Naive B cell (primary cell): ENCODE measurements around the gene GRK5. TPM values are rescaled to one million over a fixed set of nuclear protein-coding genes. Genes with fewer than 3 reads are reported as not detected.

Source experiments
- ATAC-seq, 2 donors: fragments of 150-1000 bp; cut with Tn5 transposase; 2 replicates each; pipeline ENCODE4 v1.10.0; 2021; ENCODE audit warnings: low read depth in 2 of 2, mild to moderate bottlenecking in 2 of 2, moderate library complexity in 2 of 2
- DNase-seq: peaks from one replicate; pipeline ENCODE4 v3.0.0; 2022
- H3K27ac Mint-ChIP-seq, 6 donors: one replicate each; pipeline ENCODE4 v1.8.0; 2020 to 2022; ENCODE audit warnings: mild to moderate bottlenecking in 6 of 6, mixed read lengths in 6 of 6, moderate library complexity in 5 of 6, inconsistent platforms in 2 of 6
- H3K27me3 Mint-ChIP-seq, 3 donors: one replicate each; pipeline ENCODE4 v1.8.0; 2021 to 2022; ENCODE audit warnings: mixed read lengths in 3 of 3, mild to moderate bottlenecking in 1 of 3
- H3K36me3 Mint-ChIP-seq, 2 donors: one replicate each; pipeline ENCODE4 v1.8.0; 2020 to 2022; ENCODE audit warnings: mixed read lengths in 2 of 2, inconsistent platforms in 1 of 2, mild to moderate bottlenecking in 1 of 2
- H3K4me1 Mint-ChIP-seq, 3 donors: one replicate each; pipeline ENCODE4 v1.8.0; 2020 to 2022; ENCODE audit warnings: mixed read lengths in 3 of 3, inconsistent platforms in 1 of 3, mild to moderate bottlenecking in 1 of 3, moderate library complexity in 1 of 3
- H3K4me3 Mint-ChIP-seq, 8 donors: one replicate each; pipeline ENCODE4 v1.8.0; 2020 to 2022; ENCODE audit warnings: mild to moderate bottlenecking in 8 of 8, mixed read lengths in 8 of 8, moderate library complexity in 8 of 8, inconsistent platforms in 2 of 8
- H3K9me3 Mint-ChIP-seq, 7 donors: one replicate each; pipeline ENCODE4 v1.8.0; 2020 to 2022; ENCODE audit warnings: mixed read lengths in 7 of 7, mild to moderate bottlenecking in 5 of 7, inconsistent platforms in 2 of 7, moderate library complexity in 1 of 7
- polyA plus RNA-seq, 6 donors: library from polyadenylated mRNA; unstranded; fragments of 300-500 nt; fragmentation: Illumina TruSeq; gene quantifications; one replicate each; pipeline ENCODE4 v1.2.3, GENCODE V29; 2021; ENCODE audit warnings: low read depth in 6 of 6

The GRK5 gene
- polyA plus RNA-seq, 6 donors from 2014 or later = 7.2 to 24.6 (median 13.7) TPM

GRCh38 chr10:119498889-119499676 is 291.7 kb downstream of the GRK5 start:
- H3K4me1 Mint-ChIP-seq = peaks cover 8 to 25% (median 17%) of the 10 kb centered on the region in 3 donors
- ATAC-seq (no peak), DNase-seq (no peak)
- no peaks in the 10 kb centered on the region for H3K27me3 Mint-ChIP-seq
- no peak overlapping the region for H3K27ac Mint-ChIP-seq
- no peaks in the 10 kb centered on the region for H3K36me3 Mint-ChIP-seq
- no peak overlapping the region for H3K4me3 Mint-ChIP-seq
- H3K9me3 Mint-ChIP-seq = no peaks in the 10 kb centered on the region

DNA sequence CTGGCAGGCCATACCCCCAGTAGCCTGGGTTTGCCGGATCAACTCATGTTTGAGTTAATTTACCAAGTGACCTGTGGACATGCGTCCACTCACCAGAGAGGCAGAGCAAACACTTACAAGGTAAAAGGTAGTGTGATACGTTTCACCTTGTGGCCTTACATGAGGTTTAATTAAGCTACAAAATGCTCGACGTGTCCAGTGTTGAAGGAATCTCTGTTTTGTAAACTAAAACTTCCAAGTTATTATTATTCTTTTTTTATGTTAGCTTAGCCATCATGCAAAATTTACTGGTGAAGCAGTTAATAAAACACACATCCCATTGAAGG is 292.3 kb downstream of the GRK5 start:
- H3K36me3 Mint-ChIP-seq = no peaks in the 10 kb centered on the region
- no peaks in the 10 kb centered on the region for H3K27me3 Mint-ChIP-seq
- no peak overlapping the region for H3K27ac Mint-ChIP-seq
- H3K4me1 Mint-ChIP-seq = peaks cover 8 to 25% (median 17%) of the 10 kb centered on the region in 3 donors
- H3K9me3 Mint-ChIP-seq = no peaks in the 10 kb centered on the region
- DNase-seq (no peak), ATAC-seq (no peak)
- H3K4me3 Mint-ChIP-seq = no peak overlapping the region

DNA sequence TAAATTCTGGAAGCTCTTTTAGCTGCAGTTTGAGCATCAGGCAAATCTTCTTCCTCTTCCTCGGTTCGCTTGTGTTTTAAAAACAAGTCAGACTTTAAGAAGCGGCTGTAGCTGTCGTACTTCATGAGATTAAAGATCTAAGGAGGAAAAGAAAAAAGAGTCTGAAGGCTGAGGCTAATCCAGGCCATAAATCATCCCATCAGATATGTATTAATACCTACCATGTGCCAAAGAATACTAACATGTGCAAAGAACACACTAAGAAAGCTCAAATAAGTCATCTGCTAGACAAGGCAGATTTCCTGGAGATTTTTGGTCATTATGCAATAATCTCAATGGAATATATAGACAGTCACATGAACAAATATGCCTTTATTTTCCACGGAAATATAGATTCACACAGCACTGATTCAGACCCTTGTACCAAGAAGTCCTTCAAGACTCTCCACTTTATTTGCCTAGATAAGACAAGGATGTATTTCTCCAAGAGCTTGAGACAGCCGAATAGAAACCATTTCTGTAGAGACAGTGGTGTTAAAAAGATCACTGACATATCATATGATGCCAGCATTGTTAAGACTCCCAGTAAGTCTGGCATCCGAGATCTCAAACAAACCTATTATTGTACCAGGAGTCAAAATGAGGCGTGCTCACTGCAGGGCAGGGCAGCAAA is 292.9 kb downstream of the GRK5 start:
- Mint-ChIP-seq H3K4me1 (peaks cover 8 to 25% (median 17%) of the 10 kb centered on the region in 3 donors), H3K9me3 (no peaks in the 10 kb centered on the region), H3K27ac (no peak overlapping the region), H3K27me3 (no peaks in the 10 kb centered on the region), H3K36me3 (no peaks in the 10 kb centered on the region), H3K4me3 (peak overlapping the region in 1 of 8 donors; percentile 20)
- DNase-seq (no peak), ATAC-seq (no peak)

DNA sequence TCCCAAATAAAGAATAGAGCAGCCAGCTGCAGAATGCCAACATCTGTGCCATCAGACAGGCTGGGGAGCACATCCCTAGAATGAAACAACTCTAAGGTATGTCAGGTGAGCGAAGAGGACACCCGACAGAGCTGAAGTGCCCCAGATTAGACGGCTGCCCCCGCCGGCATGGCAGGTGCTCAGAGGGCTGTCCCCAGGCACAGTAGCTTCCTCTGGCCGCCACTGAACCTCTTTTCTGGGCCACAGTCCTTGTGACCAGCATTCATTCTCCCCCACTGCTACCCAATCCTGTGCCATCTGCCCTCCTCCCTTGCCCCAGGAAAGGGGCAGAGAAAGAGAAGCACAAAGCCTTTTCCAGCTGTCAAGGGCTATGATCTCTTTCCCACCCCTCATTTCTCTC is 293.4 kb downstream of the GRK5 start:
- Mint-ChIP-seq H3K4me1 (peaks cover 8 to 25% (median 17%) of the 10 kb centered on the region in 3 donors), H3K36me3 (no peaks in the 10 kb centered on the region), H3K4me3 (no peak overlapping the region), H3K9me3 (no peaks in the 10 kb centered on the region), H3K27me3 (no peaks in the 10 kb centered on the region), H3K27ac (peak overlapping the region in 1 of 6 donors; percentile 38)
- no peak for DNase-seq
- ATAC-seq = no peak

DNA sequence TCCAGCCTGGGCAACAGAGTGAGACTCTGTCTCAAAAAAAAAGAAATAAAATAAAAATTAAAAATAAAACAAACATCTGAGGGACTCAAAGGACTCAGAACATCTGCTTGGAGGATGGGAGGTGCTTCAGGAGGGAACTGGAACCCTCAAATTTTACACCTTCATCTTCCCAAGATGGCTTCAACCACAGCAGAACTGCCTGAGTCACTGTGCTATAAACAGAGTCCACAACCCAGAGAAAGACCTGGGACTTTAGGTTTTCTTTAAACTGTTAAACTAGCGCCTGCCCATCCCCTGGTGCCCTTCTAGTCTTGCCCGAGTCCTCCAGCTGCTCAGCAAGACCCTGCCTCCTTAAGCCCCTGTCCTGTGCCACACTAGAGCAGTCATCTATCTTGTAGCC is 294.3 kb downstream of the GRK5 start:
- no peaks in the 10 kb centered on the region for H3K27me3 Mint-ChIP-seq

DNA sequence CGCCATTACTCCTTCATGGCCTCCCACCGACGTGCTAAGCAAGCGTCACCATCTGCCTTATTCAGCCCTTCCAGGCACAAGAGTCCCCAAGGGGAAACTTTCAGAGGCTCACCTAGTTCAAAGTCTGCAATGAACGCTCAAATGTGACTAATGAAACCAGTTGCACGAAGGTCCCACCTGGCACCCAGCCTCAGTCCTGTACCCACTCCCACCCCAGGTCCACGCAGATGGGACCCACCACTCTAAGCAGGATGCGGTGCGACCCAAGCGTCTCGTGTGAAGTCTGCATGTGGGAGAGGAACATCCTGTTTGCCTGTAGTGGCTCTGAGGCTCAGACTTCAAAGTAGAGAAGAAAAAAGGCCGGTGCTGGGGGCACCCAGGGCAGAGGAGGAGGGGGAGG is 294.8 kb downstream of the GRK5 start:
- Mint-ChIP-seq H3K9me3 (no peaks in the 10 kb centered on the region), H3K27me3 (no peaks in the 10 kb centered on the region), H3K36me3 (no peaks in the 10 kb centered on the region), H3K4me3 (peak overlapping the region in 5 of 8 donors; percentile 33 to 74 (median 52)), H3K27ac (peak overlapping the region in 3 of 6 donors; percentile 67 to 76 (median 69)), H3K4me1 (peaks cover 8 to 25% (median 17%) of the 10 kb centered on the region in 3 donors)
- ATAC-seq (peak; percentile 63 to 70), DNase-seq (peak; percentile 18)

More for the DNA sequence above, 294.3 kb downstream of the GRK5 start:
- no peak for DNase-seq
- H3K4me3 Mint-ChIP-seq = peak overlapping the region in 2 of 8 donors; percentile 67 to 74
- H3K4me1 Mint-ChIP-seq = peaks cover 8 to 25% (median 17%) of the 10 kb centered on the region in 3 donors
- peak overlapping the region in 3 of 6 donors; percentile 69 to 87 (median 76) for H3K27ac Mint-ChIP-seq
- ATAC-seq = no peak
- no peaks in the 10 kb centered on the region for H3K9me3 Mint-ChIP-seq
- H3K36me3 Mint-ChIP-seq = no peaks in the 10 kb centered on the region

DNA sequence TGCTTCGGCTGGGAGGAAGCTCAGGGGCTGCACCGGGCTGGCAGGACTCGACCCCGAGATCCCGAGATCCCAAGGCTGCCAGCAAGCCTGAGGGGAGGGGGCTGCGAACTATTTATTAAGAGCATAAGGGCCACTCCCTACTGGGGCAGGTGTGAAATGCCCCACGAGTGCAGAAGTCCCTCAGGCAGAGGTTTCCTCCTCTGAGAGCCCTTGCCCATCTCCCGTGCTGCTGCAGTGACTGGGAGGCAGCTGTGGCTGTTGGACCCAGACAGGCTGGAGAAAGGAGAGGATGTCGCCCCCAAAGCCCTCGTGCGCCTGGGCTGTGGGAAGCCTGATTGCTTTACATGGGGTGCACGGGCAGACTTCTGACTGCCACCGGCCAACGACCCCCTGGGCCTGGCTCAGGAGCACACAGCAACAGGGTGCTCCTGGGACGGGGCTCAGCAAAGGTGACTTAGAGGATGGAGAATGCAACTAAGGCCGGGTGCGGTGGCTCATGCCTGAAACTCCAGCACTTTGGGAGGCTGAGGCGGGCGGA is 295.3 kb downstream of the GRK5 start:
- no peak for DNase-seq
- Mint-ChIP-seq H3K27me3 (no peaks in the 10 kb centered on the region), H3K9me3 (no peaks in the 10 kb centered on the region), H3K36me3 (no peaks in the 10 kb centered on the region), H3K4me1 (peaks cover 8 to 25% (median 17%) of the 10 kb centered on the region in 3 donors), H3K4me3 (peak overlapping the region in 2 of 8 donors; percentile 50 to 56), H3K27ac (no peak overlapping the region)
- no peak for ATAC-seq

GRCh38 chr10:119503821-119504220 is 296.4 kb downstream of the GRK5 start:
- Mint-ChIP-seq H3K36me3 (no peaks in the 10 kb centered on the region), H3K4me3 (no peak overlapping the region), H3K9me3 (no peaks in the 10 kb centered on the region), H3K4me1 (peaks cover 8 to 25% (median 17%) of the 10 kb centered on the region in 3 donors), H3K27me3 (no peaks in the 10 kb centered on the region), H3K27ac (peak overlapping the region in 1 of 6 donors; percentile 58)
- ATAC-seq (no peak), DNase-seq (no peak)

DNA sequence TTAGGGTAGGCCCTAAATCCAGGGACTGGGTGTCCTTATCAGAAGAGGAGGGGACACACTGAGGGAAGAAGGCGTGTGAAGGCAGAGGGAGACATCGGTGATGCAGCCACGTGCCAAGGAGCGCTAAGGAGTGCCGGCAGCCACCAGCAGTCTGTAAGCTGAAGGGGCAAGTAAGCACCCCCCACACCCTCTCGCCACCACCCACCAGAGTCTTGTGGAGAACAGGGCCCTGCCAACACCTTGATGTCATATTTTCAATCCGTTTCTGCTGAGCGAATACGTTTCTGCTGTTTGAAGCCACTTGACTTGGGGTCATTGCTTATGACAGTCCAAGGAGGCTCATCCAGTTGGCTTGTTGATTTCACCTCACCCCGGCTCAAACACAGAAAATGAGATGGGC is 297.3 kb downstream of the GRK5 start:
- H3K9me3 Mint-ChIP-seq = no peaks in the 10 kb centered on the region
- no peaks in the 10 kb centered on the region for H3K27me3 Mint-ChIP-seq
- no peak for ATAC-seq
- H3K4me3 Mint-ChIP-seq = no peak overlapping the region
- peak overlapping the region in 1 of 6 donors; percentile 76 for H3K27ac Mint-ChIP-seq
- no peaks in the 10 kb centered on the region for H3K36me3 Mint-ChIP-seq
- no peak for DNase-seq
- peaks cover 8 to 25% (median 17%) of the 10 kb centered on the region in 3 donors for H3K4me1 Mint-ChIP-seq

DNA sequence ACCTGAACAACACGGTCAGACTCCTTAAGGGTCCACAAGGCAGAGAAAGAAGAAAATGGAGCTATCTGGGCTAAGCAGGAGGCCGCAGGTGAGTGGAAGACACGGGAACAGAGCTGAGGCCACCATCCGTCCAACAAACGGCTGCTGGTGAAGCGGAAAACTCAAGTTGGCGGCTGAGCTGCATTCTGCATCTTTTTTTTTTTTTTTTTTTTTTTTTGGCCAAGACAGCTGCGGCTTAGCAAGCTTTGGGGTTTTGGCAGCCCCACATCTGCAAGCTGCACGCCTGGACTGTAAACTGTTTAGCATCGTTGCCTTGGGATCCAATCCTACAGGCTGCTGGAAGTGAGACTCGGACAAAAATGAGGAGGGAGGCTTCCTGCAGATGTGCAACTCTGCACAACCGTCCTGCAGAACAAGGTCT is 297.8 kb downstream of the GRK5 start:
- H3K4me3 Mint-ChIP-seq = no peak overlapping the region
- no peak for ATAC-seq
- no peaks in the 10 kb centered on the region for H3K27me3 Mint-ChIP-seq
- DNase-seq = no peak
- H3K36me3 Mint-ChIP-seq = no peaks in the 10 kb centered on the region
- H3K4me1 Mint-ChIP-seq = peaks cover 8 to 25% (median 17%) of the 10 kb centered on the region in 3 donors
- no peak overlapping the region for H3K27ac Mint-ChIP-seq
- H3K9me3 Mint-ChIP-seq = no peaks in the 10 kb centered on the region

Other genes with a start within 250 kb of the GRK5 start
- gene NANOS1, start 177.9 kb upstream of the GRK5 start, polyA plus RNA-seq = not detected
- 10 to 100 TPM; 23.4 to 47.8 (median 32.0) TPM for gene EIF3A, start 126.8 kb upstream of the GRK5 start, polyA plus RNA-seq
- 10 to 100 TPM in 5 of 6 donors, 1 to 10 TPM in 1; 10.0 to 24.2 (median 18.8) TPM for gene DENND10, start 103.5 kb upstream of the GRK5 start, polyA plus RNA-seq
- gene SFXN4, start 41.9 kb upstream of the GRK5 start, polyA plus RNA-seq = 10 to 100 TPM; 11.0 to 17.1 (median 13.9) TPM
- 10 to 100 TPM; 32.2 to 63.0 (median 54.7) TPM for gene PRDX3, start 28.8 kb upstream of the GRK5 start, polyA plus RNA-seq